Stomach (tissue), 4 donors: Measurements from ENCODE around the gene FZD7.

Experiments used
- CTCF ChIP-seq, 7 experiments: fragments of 450-650 bp in 4 of 7; fragments of 200-600 bp in 3 of 7; sonication (generic) in 3 of 7; IDR thresholded peaks; one replicate each; pipeline ENCODE4 v1.5.1; 2016 to 2019; ENCODE audit warnings: antibody characterized with exemption in 7 of 7, control low read depth in 2 of 7, mild to moderate bottlenecking in 1 of 7
- EP300 ChIP-seq: sonication (generic); formaldehyde crosslinking; IDR thresholded peaks from one replicate; pipeline ENCODE4 v1.6.1; 2017; ENCODE audit warnings: antibody characterized with exemption
- POLR2A ChIP-seq, 4 donors: fragments of 450-650 bp; IDR thresholded peaks; one replicate each; pipeline ENCODE4 v1.6.1; 2016; ENCODE audit warnings: antibody characterized with exemption in 4 of 4, control low read depth in 2 of 4, mild to moderate bottlenecking in 1 of 4, moderate library complexity in 1 of 4
- POLR2AphosphoS5 ChIP-seq, 3 donors: sonication (generic); formaldehyde crosslinking; IDR thresholded peaks; one replicate each; pipeline ENCODE4 v1.6.1; 2016; ENCODE audit warnings: antibody characterized with exemption in 3 of 3

DNA sequence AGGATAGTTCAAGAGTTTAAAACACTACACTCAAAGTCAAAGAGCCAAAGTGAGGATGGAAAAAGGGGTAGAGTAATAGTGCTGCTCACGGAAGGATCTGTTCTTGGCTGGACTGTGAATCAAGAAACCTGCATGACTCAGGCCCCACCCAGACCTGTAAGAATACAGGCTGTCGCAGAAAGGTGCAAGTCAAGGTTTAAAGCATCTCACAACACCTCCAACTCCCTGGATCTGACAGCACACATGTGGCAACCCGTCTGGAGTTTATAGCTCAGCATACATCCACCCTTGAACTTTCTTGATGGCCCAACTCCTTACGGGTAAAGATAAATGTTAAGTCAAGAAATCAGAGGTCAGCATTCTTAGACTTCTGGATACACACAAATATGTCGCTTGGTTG is 45.7 kb downstream of the FZD7 start:
- TF ChIP-seq CTCF (IDR thresholded peaks at IDR 0.05) (no peak), POLR2A (IDR thresholded peaks at IDR 0.05) (no peak), POLR2AphosphoS5 (IDR thresholded peaks at IDR 0.05) (no peak), EP300 (no peak)
